ENCODE measurements around the gene CCL25.
"Not testable (repeated sequence)": the region's sequence is repeated elsewhere in the genome, so short reads cannot be mapped to it uniquely, and the experiment has no call there.

CCL25 gene

DNA sequence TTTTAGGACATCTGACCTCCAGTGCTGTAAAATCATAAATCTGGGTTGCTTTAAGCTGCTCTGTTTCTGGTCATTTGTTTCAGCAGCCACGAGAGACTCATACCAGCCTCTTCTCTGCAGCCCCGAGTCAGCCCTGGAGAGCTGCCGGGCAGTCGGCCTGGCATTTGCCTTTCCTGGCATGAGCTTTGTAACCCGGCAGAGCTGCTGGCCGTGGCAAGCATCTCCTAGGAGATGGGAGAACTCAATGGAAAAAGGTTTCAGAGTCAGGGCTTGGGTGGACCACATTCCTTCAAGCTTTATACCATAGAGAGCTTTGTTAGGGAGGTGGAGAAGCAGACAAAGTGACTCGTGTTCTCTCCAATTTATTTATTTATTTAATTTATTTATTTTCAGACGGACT is 21.6 kb upstream of the CCL25 start:
- DNase-seq (ENCODE audit: low read depth): no peak
- TF ChIP-seq, protein P1, sequence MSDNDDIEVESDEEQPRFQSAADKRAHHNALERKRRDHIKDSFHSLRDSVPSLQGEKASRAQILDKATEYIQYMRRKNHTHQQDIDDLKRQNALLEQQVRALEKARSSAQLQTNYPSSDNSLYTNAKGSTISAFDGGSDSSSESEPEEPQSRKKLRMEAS (IDR thresholded peaks at IDR 0.05; ENCODE audit: low read depth, low read length): no peak
- no peak for TF ChIP-seq POLR2A (IDR thresholded peaks at IDR 0.05; ENCODE audit: extremely low read depth, insufficient read length)
- TF ChIP-seq, protein P2, sequence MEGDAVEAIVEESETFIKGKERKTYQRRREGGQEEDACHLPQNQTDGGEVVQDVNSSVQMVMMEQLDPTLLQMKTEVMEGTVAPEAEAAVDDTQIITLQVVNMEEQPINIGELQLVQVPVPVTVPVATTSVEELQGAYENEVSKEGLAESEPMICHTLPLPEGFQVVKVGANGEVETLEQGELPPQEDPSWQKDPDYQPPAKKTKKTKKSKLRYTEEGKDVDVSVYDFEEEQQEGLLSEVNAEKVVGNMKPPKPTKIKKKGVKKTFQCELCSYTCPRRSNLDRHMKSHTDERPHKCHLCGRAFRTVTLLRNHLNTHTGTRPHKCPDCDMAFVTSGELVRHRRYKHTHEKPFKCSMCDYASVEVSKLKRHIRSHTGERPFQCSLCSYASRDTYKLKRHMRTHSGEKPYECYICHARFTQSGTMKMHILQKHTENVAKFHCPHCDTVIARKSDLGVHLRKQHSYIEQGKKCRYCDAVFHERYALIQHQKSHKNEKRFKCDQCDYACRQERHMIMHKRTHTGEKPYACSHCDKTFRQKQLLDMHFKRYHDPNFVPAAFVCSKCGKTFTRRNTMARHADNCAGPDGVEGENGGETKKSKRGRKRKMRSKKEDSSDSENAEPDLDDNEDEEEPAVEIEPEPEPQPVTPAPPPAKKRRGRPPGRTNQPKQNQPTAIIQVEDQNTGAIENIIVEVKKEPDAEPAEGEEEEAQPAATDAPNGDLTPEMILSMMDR (IDR thresholded peaks at IDR 0.05; ENCODE audit: low read depth, low read length): no peak
- TF ChIP-seq MYC (IDR thresholded peaks at IDR 0.05; ENCODE audit: low read depth, low read length): no peak
- no peak overlapping the region for H3K4me3 ChIP-seq (ENCODE audit: low read depth, low read length)

DNA sequence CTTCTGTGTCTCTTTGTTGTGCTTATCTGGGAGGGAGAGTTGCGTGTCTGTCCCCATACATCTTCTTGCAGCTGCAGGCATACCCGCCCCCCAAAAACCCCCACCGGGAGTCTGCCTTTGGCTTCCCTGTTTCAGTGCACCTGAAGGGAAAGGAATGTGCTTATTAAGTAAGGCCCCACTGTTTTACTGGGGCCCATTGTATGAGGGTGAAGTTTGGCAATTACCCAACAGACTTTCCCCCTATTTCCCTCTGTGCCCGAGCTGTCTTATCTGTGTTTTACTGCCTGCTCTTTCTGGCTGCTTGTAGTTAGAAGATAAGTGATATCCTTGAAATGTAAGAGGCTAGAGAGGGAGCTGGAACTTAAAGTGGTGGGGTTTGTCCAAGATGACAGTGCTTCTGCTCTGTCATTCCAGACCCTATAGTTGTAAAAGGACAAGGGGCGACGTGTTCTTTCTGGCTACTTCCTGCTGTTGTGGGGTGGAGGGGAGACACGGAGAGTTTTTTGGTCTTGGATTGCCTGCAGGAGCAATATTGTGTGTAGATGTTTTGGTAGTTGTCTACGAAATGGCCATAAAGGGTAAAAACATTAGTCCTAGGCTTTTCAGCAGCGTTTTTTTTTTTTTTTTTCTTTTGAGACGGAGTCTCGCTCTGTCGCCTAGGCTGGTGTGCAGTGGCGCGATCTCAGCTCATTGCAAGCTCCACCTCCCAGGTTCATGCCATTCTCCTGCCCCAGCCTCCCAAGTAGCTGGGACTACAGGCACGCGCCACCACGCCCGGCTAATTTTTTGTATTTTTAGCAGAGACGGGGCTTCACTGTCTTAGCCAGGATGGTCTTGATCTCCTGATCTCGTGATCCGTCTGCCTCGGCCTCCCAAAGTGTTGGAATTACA is 19.0 kb upstream of the CCL25 start:
- H3K4me3 ChIP-seq (ENCODE audit: low read depth, low read length); DNase-seq (ENCODE audit: low read depth): not testable (repeated sequence)

DNA sequence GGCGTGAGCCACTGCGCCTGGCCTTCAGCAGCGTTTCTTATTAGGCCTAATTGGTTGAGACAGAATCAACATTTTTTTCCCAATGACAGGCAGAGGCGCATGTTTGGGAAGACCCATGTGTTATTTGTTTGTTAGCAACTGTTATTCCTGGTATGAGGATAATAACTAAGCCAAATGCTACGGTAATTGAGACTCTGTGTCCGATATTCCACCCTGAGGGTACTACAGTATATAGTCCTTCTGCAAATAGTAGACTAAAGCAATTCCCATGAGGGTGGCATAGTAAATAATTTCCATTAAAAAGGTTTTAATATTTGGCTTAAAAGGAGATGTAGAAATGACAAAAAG is 18.4 kb upstream of the CCL25 start:
- DNase-seq (ENCODE audit: low read depth): no peak

DNA sequence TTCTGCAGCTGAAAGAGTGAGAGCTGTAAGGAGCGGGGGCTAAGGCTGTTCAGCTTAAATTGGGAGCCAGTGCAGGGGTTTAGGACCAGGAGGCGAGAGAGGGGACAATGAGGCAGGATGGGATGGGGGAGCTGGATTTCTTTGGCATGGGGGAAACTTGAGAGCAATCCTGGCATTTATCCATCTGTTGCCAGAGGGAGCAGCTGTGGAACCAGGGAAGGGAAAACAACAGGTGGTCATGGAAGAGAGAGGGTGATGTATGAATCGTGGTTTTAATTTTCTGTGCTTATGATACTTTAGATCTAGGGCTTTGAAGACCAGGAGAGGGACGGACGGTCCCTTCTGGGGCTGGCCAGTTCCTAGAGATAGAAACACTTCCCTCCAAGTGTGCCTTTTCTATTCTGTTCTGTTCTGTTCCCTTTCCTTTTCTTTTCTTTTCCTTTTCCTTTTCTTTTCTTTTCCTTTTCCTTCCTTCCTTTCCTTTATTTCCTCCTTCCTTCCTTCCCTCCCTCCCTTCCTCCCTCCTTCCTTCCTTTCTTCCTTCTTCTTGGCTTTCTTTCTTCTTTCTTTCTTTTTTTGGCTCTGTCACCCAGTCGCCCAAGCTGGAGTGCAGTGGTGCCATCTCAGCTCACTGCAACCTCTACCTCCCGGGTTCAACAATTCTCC is 16.0 kb upstream of the CCL25 start:
- no peak for TF ChIP-seq POLR2A (IDR thresholded peaks at IDR 0.05; ENCODE audit: extremely low read depth, insufficient read length)
- TF ChIP-seq, protein P1 (IDR thresholded peaks at IDR 0.05; ENCODE audit: low read depth, low read length): no peak
- no peak for TF ChIP-seq MYC (IDR thresholded peaks at IDR 0.05; ENCODE audit: low read depth, low read length)
- TF ChIP-seq, protein P2 (IDR thresholded peaks at IDR 0.05; ENCODE audit: low read depth, low read length): no peak
- no peak overlapping the region for H3K4me3 ChIP-seq (ENCODE audit: low read depth, low read length)
- no peak for DNase-seq (ENCODE audit: low read depth)

More for the DNA sequence above, 18.4 kb upstream of the CCL25 start:
- TF ChIP-seq MYC (IDR thresholded peaks at IDR 0.05; ENCODE audit: low read depth, low read length) (no peak), POLR2A (IDR thresholded peaks at IDR 0.05; ENCODE audit: extremely low read depth, insufficient read length) (no peak)
- TF ChIP-seq, protein P1 (IDR thresholded peaks at IDR 0.05; ENCODE audit: low read depth, low read length): no peak
- H3K4me3 ChIP-seq (ENCODE audit: low read depth, low read length): no peak overlapping the region

DNA sequence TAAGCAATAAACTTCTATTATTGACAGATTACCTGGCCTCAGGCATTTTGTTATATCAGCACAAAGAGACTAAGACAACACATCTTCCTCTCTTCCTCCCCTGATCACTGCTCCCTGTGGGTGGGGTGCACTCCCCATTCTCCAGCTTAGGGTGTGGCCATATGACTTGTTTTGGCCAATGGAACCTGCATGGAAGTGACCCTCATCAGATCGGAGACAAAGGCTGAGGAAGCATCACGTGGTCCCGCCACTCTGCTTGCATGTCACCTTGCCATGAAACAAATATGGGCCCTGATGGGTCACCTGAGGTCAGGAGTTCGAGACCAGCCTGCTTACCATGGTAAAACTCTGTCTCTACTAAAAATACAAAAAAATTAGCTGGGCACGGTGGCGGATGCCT is 13.7 kb upstream of the CCL25 start:
- no peak overlapping the region for H3K4me3 ChIP-seq (ENCODE audit: low read depth, low read length)
- no peak for DNase-seq (ENCODE audit: low read depth)

DNA sequence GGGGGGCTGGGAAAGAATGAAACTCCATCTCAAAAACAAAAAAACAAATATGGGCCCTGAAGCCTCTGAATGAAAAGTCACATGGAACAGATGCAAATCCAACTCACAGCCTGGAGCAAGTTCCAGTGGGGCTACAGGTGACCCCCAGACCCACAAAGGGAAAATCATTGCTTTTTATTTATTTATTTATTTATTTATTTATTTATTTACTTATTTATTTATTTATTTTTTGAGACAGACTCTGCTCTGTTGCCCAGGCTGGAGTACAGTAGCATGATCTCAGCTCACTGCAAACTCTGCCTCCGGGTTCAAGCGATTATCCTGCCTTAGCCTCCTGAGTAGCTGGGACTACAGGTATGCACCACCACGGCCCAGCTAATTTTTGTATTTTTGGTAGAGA is 13.3 kb upstream of the CCL25 start:
- DNase-seq (ENCODE audit: low read depth): no peak
- TF ChIP-seq, protein P2 (IDR thresholded peaks at IDR 0.05; ENCODE audit: low read depth, low read length): no peak
- TF ChIP-seq, protein P1 (IDR thresholded peaks at IDR 0.05; ENCODE audit: low read depth, low read length): no peak
- no peak for TF ChIP-seq MYC (IDR thresholded peaks at IDR 0.05; ENCODE audit: low read depth, low read length)
- no peak for TF ChIP-seq POLR2A (IDR thresholded peaks at IDR 0.05; ENCODE audit: extremely low read depth, insufficient read length)
- H3K4me3 ChIP-seq (ENCODE audit: low read depth, low read length): no peak overlapping the region

More for the DNA sequence above, 13.7 kb upstream of the CCL25 start:
- TF ChIP-seq, protein P2 (IDR thresholded peaks at IDR 0.05; ENCODE audit: low read depth, low read length): no peak
- TF ChIP-seq, protein P1 (IDR thresholded peaks at IDR 0.05; ENCODE audit: low read depth, low read length): no peak
- TF ChIP-seq MYC (IDR thresholded peaks at IDR 0.05; ENCODE audit: low read depth, low read length): no peak
- TF ChIP-seq POLR2A (IDR thresholded peaks at IDR 0.05; ENCODE audit: extremely low read depth, insufficient read length): no peak
